ENCODE results near the gene SLFN11.
"Not testable (repeated sequence)": the region's sequence is repeated elsewhere in the genome, so short reads cannot be mapped to it uniquely, and the experiment has no call there.

SLFN11 gene

GRCh38 chr17:35373534-35373983 lies at the start of gene SLFN11:
Gene SLFN11, minus strand, starts transcription at chr17:35373621. Its CDS starts 9,814 bp downstream, at chr17:35363807.
- peak; percentile 94 for DNase-seq

- not testable (repeated sequence) for DNase-seq
These were observed 47.6 kb upstream of the SLFN11 start for GRCh38 chr17:35421069-35421468.

- DNase-seq = no peak
These were observed 43.2 kb upstream of the SLFN11 start for GRCh38 chr17:35416659-35417058.

- DNase-seq = not testable (repeated sequence)
These were observed 41.3 kb upstream of the SLFN11 start for GRCh38 chr17:35414707-35415106.

GRCh38 chr17:35414247-35414646 lies 40.8 kb upstream of the SLFN11 start:
- DNase-seq = no peak

- no peak for DNase-seq
These were observed 34.1 kb upstream of the SLFN11 start for GRCh38 chr17:35407531-35407930.

GRCh38 chr17:35406568-35406967 lies 33.1 kb upstream of the SLFN11 start:
- DNase-seq = no peak

GRCh38 chr17:35404360-35404759 lies 30.9 kb upstream of the SLFN11 start:
- DNase-seq = no peak

- DNase-seq = not testable (repeated sequence)
These were observed 20.4 kb upstream of the SLFN11 start for GRCh38 chr17:35393783-35394182.

GRCh38 chr17:35390663-35391062 lies 17.2 kb upstream of the SLFN11 start:
- DNase-seq = no peak

- no peak for DNase-seq
These were observed 16.7 kb upstream of the SLFN11 start for GRCh38 chr17:35390156-35390555.

- no peak for DNase-seq
These were observed 14.1 kb upstream of the SLFN11 start for GRCh38 chr17:35387496-35387895.

GRCh38 chr17:35377706-35378105 lies 4.3 kb upstream of the SLFN11 start:
- DNase-seq = no peak

- DNase-seq = no peak
These were observed 3.6 kb upstream of the SLFN11 start for GRCh38 chr17:35377068-35377467.

- no peak for DNase-seq
These were observed 2.8 kb upstream of the SLFN11 start for GRCh38 chr17:35376245-35376644.

GRCh38 chr17:35374766-35375344 lies 1.4 kb upstream of the SLFN11 start:
- DNase-seq = peak; percentile 51

- peak; percentile 51 for DNase-seq
These were observed 754 bp upstream of the SLFN11 start for GRCh38 chr17:35373984-35374765.

GRCh38 chr17:35372846-35373533 lies 431 bp downstream of the SLFN11 start:
- DNase-seq = peak; percentile 74

GRCh38 chr17:35371934-35372333 lies 1.5 kb downstream of the SLFN11 start:
- no peak for DNase-seq

GRCh38 chr17:35368081-35368830 lies 5.2 kb downstream of the SLFN11 start:
- DNase-seq = no peak

- DNase-seq = no peak
These were observed 12.4 kb downstream of the SLFN11 start for GRCh38 chr17:35361027-35361426.

- no peak for DNase-seq
These were observed 14.0 kb downstream of the SLFN11 start for GRCh38 chr17:35359398-35359797.

GRCh38 chr17:35352284-35352683 lies 21.1 kb downstream of the SLFN11 start:
- no peak for DNase-seq
